Measurements from ENCODE around the gene ADRB2. TPM values are rescaled to one million over a fixed set of nuclear protein-coding genes. Genes with fewer than 3 reads are reported as not detected.

ADRB2 gene
- polyA plus RNA-seq, 1 donor, result 0.57 TPM

- Histone ChIP-seq H3K27ac (ENCODE audit: low read length) (no peak overlapping the region), H3K4me1 (ENCODE audit: control insufficient read depth, insufficient read depth, low read length) (peaks cover 7% of the 10 kb centered on the region), H3K9me3 (ENCODE audit: control insufficient read depth, low read depth, low read length) (no peaks in the 10 kb centered on the region), H3K27me3 (ENCODE audit: control insufficient read depth, insufficient read depth, low read length) (peaks cover 60% of the 10 kb centered on the region), H3K4me3 (ENCODE audit: low read length) (no peak overlapping the region), H3K36me3 (ENCODE audit: control insufficient read depth, insufficient read depth, low read length) (no peaks in the 10 kb centered on the region)
- DNase-seq, result no peak
- WGBS (ENCODE audit: insufficient coverage, low lambda C conversion rate), result no CpG with 5 or more reads among the region's 5 CpGs
Observed at GRCh38 chr5:148829734-148830133, 3.3 kb downstream of the ADRB2 start.

GRCh38 chr5:148830211-148830610, 3.8 kb downstream of the ADRB2 start:
- Histone ChIP-seq H3K4me1 (ENCODE audit: control insufficient read depth, insufficient read depth, low read length) (peaks cover 7% of the 10 kb centered on the region), H3K4me3 (ENCODE audit: low read length) (no peak overlapping the region), H3K36me3 (ENCODE audit: control insufficient read depth, insufficient read depth, low read length) (no peaks in the 10 kb centered on the region), H3K27me3 (ENCODE audit: control insufficient read depth, insufficient read depth, low read length) (peaks cover 58% of the 10 kb centered on the region), H3K9me3 (ENCODE audit: control insufficient read depth, low read depth, low read length) (no peaks in the 10 kb centered on the region), H3K27ac (ENCODE audit: low read length) (no peak overlapping the region)
- DNase-seq, result no peak
- 100% methylated on average over 1 of the region's 2 CpGs for WGBS (ENCODE audit: insufficient coverage, low lambda C conversion rate)

- Histone ChIP-seq H3K4me1 (ENCODE audit: control insufficient read depth, insufficient read depth, low read length) (no peaks in the 10 kb centered on the region), H3K36me3 (ENCODE audit: control insufficient read depth, insufficient read depth, low read length) (no peaks in the 10 kb centered on the region), H3K27me3 (ENCODE audit: control insufficient read depth, insufficient read depth, low read length) (peaks cover 43% of the 10 kb centered on the region), H3K9me3 (ENCODE audit: control insufficient read depth, low read depth, low read length) (no peaks in the 10 kb centered on the region), H3K4me3 (ENCODE audit: low read length) (no peak overlapping the region), H3K27ac (ENCODE audit: low read length) (no peak overlapping the region)
- WGBS (ENCODE audit: insufficient coverage, low lambda C conversion rate), result 70% methylated on average over 2 of the region's 8 CpGs
- DNase-seq, result no peak
Observed at GRCh38 chr5:148831590-148832565, 5.5 kb downstream of the ADRB2 start.

- no peaks in the 10 kb centered on the region for H3K9me3 ChIP-seq (ENCODE audit: control insufficient read depth, low read depth, low read length)
- peaks cover 33% of the 10 kb centered on the region for H3K27me3 ChIP-seq (ENCODE audit: control insufficient read depth, insufficient read depth, low read length)
- H3K27ac ChIP-seq (ENCODE audit: low read length), result no peak overlapping the region
- H3K36me3 ChIP-seq (ENCODE audit: control insufficient read depth, insufficient read depth, low read length), result no peaks in the 10 kb centered on the region
- no peak overlapping the region for H3K4me3 ChIP-seq (ENCODE audit: low read length)
- H3K4me1 ChIP-seq (ENCODE audit: control insufficient read depth, insufficient read depth, low read length), result no peaks in the 10 kb centered on the region
- DNase-seq, result no peak
- WGBS (ENCODE audit: insufficient coverage, low lambda C conversion rate), result no CpG with 5 or more reads among the region's 2 CpGs
Observed at GRCh38 chr5:148833122-148833521, 6.7 kb downstream of the ADRB2 start.

- whole genome bisulfite sequencing (ENCODE audit: insufficient coverage, low lambda C conversion rate), result 100% methylated on average over 1 of the region's 2 CpGs
- no peak overlapping the region for H3K4me3 ChIP-seq (ENCODE audit: low read length)
- no peak overlapping the region for H3K27ac ChIP-seq (ENCODE audit: low read length)
- DNase-seq, result no peak
- no peaks in the 10 kb centered on the region for H3K4me1 ChIP-seq (ENCODE audit: control insufficient read depth, insufficient read depth, low read length)
- H3K27me3 ChIP-seq (ENCODE audit: control insufficient read depth, insufficient read depth, low read length), result peaks cover 27% of the 10 kb centered on the region
- no peaks in the 10 kb centered on the region for H3K9me3 ChIP-seq (ENCODE audit: control insufficient read depth, low read depth, low read length)
- no peaks in the 10 kb centered on the region for H3K36me3 ChIP-seq (ENCODE audit: control insufficient read depth, insufficient read depth, low read length)
Observed at GRCh38 chr5:148833925-148834324, 7.5 kb downstream of the ADRB2 start.

GRCh38 chr5:148834689-148835088, 8.3 kb downstream of the ADRB2 start:
- WGBS (ENCODE audit: insufficient coverage, low lambda C conversion rate), result no CpG with 5 or more reads among the region's 4 CpGs
- no peak overlapping the region for H3K27ac ChIP-seq (ENCODE audit: low read length)
- DNase-seq, result no peak
- H3K36me3 ChIP-seq (ENCODE audit: control insufficient read depth, insufficient read depth, low read length), result no peaks in the 10 kb centered on the region
- H3K27me3 ChIP-seq (ENCODE audit: control insufficient read depth, insufficient read depth, low read length), result peaks cover 19% of the 10 kb centered on the region
- no peak overlapping the region for H3K4me3 ChIP-seq (ENCODE audit: low read length)
- no peaks in the 10 kb centered on the region for H3K4me1 ChIP-seq (ENCODE audit: control insufficient read depth, insufficient read depth, low read length)
- H3K9me3 ChIP-seq (ENCODE audit: control insufficient read depth, low read depth, low read length), result no peaks in the 10 kb centered on the region

GRCh38 chr5:148836272-148837250, 10.2 kb downstream of the ADRB2 start:
- Histone ChIP-seq H3K4me1 (ENCODE audit: control insufficient read depth, insufficient read depth, low read length) (no peaks in the 10 kb centered on the region), H3K4me3 (ENCODE audit: low read length) (no peak overlapping the region), H3K27ac (ENCODE audit: low read length) (no peak overlapping the region), H3K36me3 (ENCODE audit: control insufficient read depth, insufficient read depth, low read length) (no peaks in the 10 kb centered on the region), H3K9me3 (ENCODE audit: control insufficient read depth, low read depth, low read length) (no peaks in the 10 kb centered on the region), H3K27me3 (ENCODE audit: control insufficient read depth, insufficient read depth, low read length) (peaks cover 15% of the 10 kb centered on the region)
- no peak for DNase-seq
- 70% methylated on average over 2 of the region's 11 CpGs for WGBS (ENCODE audit: insufficient coverage, low lambda C conversion rate)

GRCh38 chr5:148837383-148837782, 11.0 kb downstream of the ADRB2 start:
- peaks cover 12% of the 10 kb centered on the region for H3K27me3 ChIP-seq (ENCODE audit: control insufficient read depth, insufficient read depth, low read length)
- no peaks in the 10 kb centered on the region for H3K9me3 ChIP-seq (ENCODE audit: control insufficient read depth, low read depth, low read length)
- WGBS (ENCODE audit: insufficient coverage, low lambda C conversion rate), result 100% methylated on average over 2 of the region's 3 CpGs
- no peak overlapping the region for H3K4me3 ChIP-seq (ENCODE audit: low read length)
- H3K27ac ChIP-seq (ENCODE audit: low read length), result no peak overlapping the region
- DNase-seq, result no peak
- no peaks in the 10 kb centered on the region for H3K4me1 ChIP-seq (ENCODE audit: control insufficient read depth, insufficient read depth, low read length)
- no peaks in the 10 kb centered on the region for H3K36me3 ChIP-seq (ENCODE audit: control insufficient read depth, insufficient read depth, low read length)

- Histone ChIP-seq H3K4me1 (ENCODE audit: control insufficient read depth, insufficient read depth, low read length) (no peaks in the 10 kb centered on the region), H3K9me3 (ENCODE audit: control insufficient read depth, low read depth, low read length) (no peaks in the 10 kb centered on the region), H3K27ac (ENCODE audit: low read length) (no peak overlapping the region), H3K4me3 (ENCODE audit: low read length) (no peak overlapping the region), H3K36me3 (ENCODE audit: control insufficient read depth, insufficient read depth, low read length) (no peaks in the 10 kb centered on the region), H3K27me3 (ENCODE audit: control insufficient read depth, insufficient read depth, low read length) (peaks cover 8% of the 10 kb centered on the region)
- no peak for DNase-seq
- no CpG with 5 or more reads among the region's 1 CpG for whole genome bisulfite sequencing (ENCODE audit: insufficient coverage, low lambda C conversion rate)
Observed at GRCh38 chr5:148838357-148838756, 11.9 kb downstream of the ADRB2 start.

GRCh38 chr5:148839960-148840359, 13.5 kb downstream of the ADRB2 start:
- Histone ChIP-seq H3K9me3 (ENCODE audit: control insufficient read depth, low read depth, low read length) (no peaks in the 10 kb centered on the region), H3K4me1 (ENCODE audit: control insufficient read depth, insufficient read depth, low read length) (no peaks in the 10 kb centered on the region), H3K27ac (ENCODE audit: low read length) (no peak overlapping the region), H3K27me3 (ENCODE audit: control insufficient read depth, insufficient read depth, low read length) (peaks cover 4% of the 10 kb centered on the region), H3K4me3 (ENCODE audit: low read length) (no peak overlapping the region), H3K36me3 (ENCODE audit: control insufficient read depth, insufficient read depth, low read length) (no peaks in the 10 kb centered on the region)
- WGBS (ENCODE audit: insufficient coverage, low lambda C conversion rate), result no CpG with 5 or more reads among the region's 4 CpGs
- no peak for DNase-seq

Data from large intestine (tissue), 3 donors.